ENCODE measurements around the gene RABGGTA. TPM values are rescaled to one million over a fixed set of nuclear protein-coding genes. Genes with fewer than 3 reads are reported as not detected.
A peak's percentile ranks its signal among the peaks of the same experiment; 100 is the strongest.

The RABGGTA gene
- total RNA-seq, 4 donors from 2014 or later = 29.8 to 44.8 (median 33.5) TPM

- Histone ChIP-seq H3K27me3 (no peaks in the 10 kb centered on the region), H3K4me1 (peaks cover 15 to 17% of the 10 kb centered on the region in 2 donors), H3K27ac (peak within 1 kb of the TSS in 2 of 3 donors; percentile 31 to 54), H3K4me3 (replicated peaks in 1 of 3) (peak within 1 kb of the TSS; percentile 48 to 71 (median 68)), H3K36me3 (peaks cover 24 to 30% of the 10 kb centered on the region in 2 donors), H3K9me3 (no peaks in the 10 kb centered on the region)
- DNase-seq = peak; percentile 89 to 90
- WGBS, 2 donors = 2% methylated on average over 11 to 27 of the region's 75 CpGs
- TF ChIP-seq CTCF (IDR thresholded peaks at IDR 0.05) = no peak
- TF ChIP-seq POLR2A (IDR thresholded peaks at IDR 0.05) = peak in 1 of 2 donors; percentile 71
- intact Hi-C loops (cut with DNase I) = loop anchor here (2.0 kb wide), 1 partner anchor 57 kb away; the partner anchor contains the start of gene TINF2
Measured at GRCh38 chr14:24299255-24300191, 28.1 kb upstream of the RABGGTA start, which contains the start of the genes DHRS1 and NOP9. Gene DHRS1, minus strand, starts transcription at chr14:24299780. Its CDS starts 674 bp downstream, at chr14:24299106. Gene NOP9, plus strand, starts transcription at chr14:24299850. Its CDS starts 105 bp downstream, at chr14:24299955.

- Histone ChIP-seq H3K4me1 (peaks cover 15 to 17% of the 10 kb centered on the region in 2 donors), H3K4me3 (replicated peaks in 1 of 3) (peak overlapping the region in 2 of 3 donors; percentile 68 to 71), H3K27me3 (no peaks in the 10 kb centered on the region), H3K9me3 (no peaks in the 10 kb centered on the region), H3K36me3 (peaks cover 18 to 24% of the 10 kb centered on the region in 2 donors), H3K27ac (peak overlapping the region in 1 of 3 donors; percentile 31)
- intact Hi-C loops (cut with DNase I) = no loop called here
- 42 to 53% methylated on average over 7 of the region's 7 CpGs for WGBS, 2 donors
- DNase-seq = no peak
- TF ChIP-seq CTCF (IDR thresholded peaks at IDR 0.05) (no peak), POLR2A (IDR thresholded peaks at IDR 0.05) (no peak)
Measured at GRCh38 chr14:24298892-24299254, 27.5 kb upstream of the RABGGTA start.

- TF ChIP-seq CTCF (IDR thresholded peaks at IDR 0.05) = peak in 4 of 6 experiments; percentile 9 to 32 (median 19)
- TF ChIP-seq POLR2A (IDR thresholded peaks at IDR 0.05) = no peak
- Histone ChIP-seq H3K4me3 (replicated peaks in 1 of 3) (no peak overlapping the region), H3K9me3 (no peaks in the 10 kb centered on the region), H3K27ac (no peak overlapping the region), H3K4me1 (peaks cover 15 to 17% of the 10 kb centered on the region in 2 donors), H3K36me3 (peaks cover 4 to 10% of the 10 kb centered on the region in 2 donors), H3K27me3 (no peaks in the 10 kb centered on the region)
- no peak for DNase-seq
- intact Hi-C loops (cut with DNase I) = no loop called here
- 56 to 59% methylated on average over 5 of the region's 5 CpGs for WGBS, 2 donors
Measured at GRCh38 chr14:24297190-24297964, 26.0 kb upstream of the RABGGTA start.

- intact Hi-C loops (cut with DNase I) = no loop called here
- WGBS, 2 donors = 67 to 68% methylated on average over 12 of the region's 12 CpGs
- DNase-seq = peak; percentile 54 to 60
- Histone ChIP-seq H3K36me3 (peaks cover 0 to 10% of the 10 kb centered on the region in 2 donors), H3K9me3 (no peaks in the 10 kb centered on the region), H3K27ac (no peak overlapping the region), H3K4me3 (replicated peaks in 1 of 3) (no peak overlapping the region), H3K27me3 (no peaks in the 10 kb centered on the region), H3K4me1 (peaks cover 15 to 17% of the 10 kb centered on the region in 2 donors)
- peak; percentile 24 to 69 (median 54) for TF ChIP-seq CTCF (IDR thresholded peaks at IDR 0.05)
- TF ChIP-seq POLR2A (IDR thresholded peaks at IDR 0.05) = no peak
Measured at GRCh38 chr14:24296341-24297157, 25.2 kb upstream of the RABGGTA start.
